Measurements from ENCODE around the gene ORAI3. TPM values are rescaled to one million over a fixed set of nuclear protein-coding genes. Genes with fewer than 3 reads are reported as not detected.

Gene ORAI3
- total and polyA plus RNA-seq, 2 donors from 2014 or later, result 23.1 to 32.3 TPM

- Histone ChIP-seq H3K4me1 (ENCODE audit: control insufficient read depth in 2 of 3, insufficient read depth in 2 of 3, low read depth in 1 of 3, low read length in 3 of 3) (peaks cover 0 to 11% (median 4%) of the 10 kb centered on the region in 3 donors), H3K9ac (ENCODE audit: low read length in 3 of 3) (no peak overlapping the region), H3K9me3 (ENCODE audit: control insufficient read depth in 2 of 3, insufficient read depth in 1 of 3, low read length in 3 of 3) (no peaks in the 10 kb centered on the region), H3K36me3 (ENCODE audit: control insufficient read depth in 2 of 3, insufficient read depth in 3 of 3, low read length in 3 of 3) (no peaks in the 10 kb centered on the region), H3K27ac (ENCODE audit: low read depth in 2 of 2, low read length in 2 of 2) (peak overlapping the region; percentile 43 to 76), H3K4me3 (ENCODE audit: low read length in 3 of 3) (no peak overlapping the region), H3K27me3 (ENCODE audit: control insufficient read depth, insufficient read depth, low read length) (no peaks in the 10 kb centered on the region)
- DNase-seq, result peak in 1 of 5 donors; percentile 60
- no peak for FAIRE-seq
- TF ChIP-seq CTCF (IDR thresholded peaks at IDR 0.05; ENCODE audit: borderline replicate concordance, extremely low read depth, insufficient read depth), result no peak
- intact Hi-C loops (cut with DNase I), result no loop called here
Observed at GRCh38 chr16:30903596-30903995, 45.3 kb upstream of the ORAI3 start.

DNA sequence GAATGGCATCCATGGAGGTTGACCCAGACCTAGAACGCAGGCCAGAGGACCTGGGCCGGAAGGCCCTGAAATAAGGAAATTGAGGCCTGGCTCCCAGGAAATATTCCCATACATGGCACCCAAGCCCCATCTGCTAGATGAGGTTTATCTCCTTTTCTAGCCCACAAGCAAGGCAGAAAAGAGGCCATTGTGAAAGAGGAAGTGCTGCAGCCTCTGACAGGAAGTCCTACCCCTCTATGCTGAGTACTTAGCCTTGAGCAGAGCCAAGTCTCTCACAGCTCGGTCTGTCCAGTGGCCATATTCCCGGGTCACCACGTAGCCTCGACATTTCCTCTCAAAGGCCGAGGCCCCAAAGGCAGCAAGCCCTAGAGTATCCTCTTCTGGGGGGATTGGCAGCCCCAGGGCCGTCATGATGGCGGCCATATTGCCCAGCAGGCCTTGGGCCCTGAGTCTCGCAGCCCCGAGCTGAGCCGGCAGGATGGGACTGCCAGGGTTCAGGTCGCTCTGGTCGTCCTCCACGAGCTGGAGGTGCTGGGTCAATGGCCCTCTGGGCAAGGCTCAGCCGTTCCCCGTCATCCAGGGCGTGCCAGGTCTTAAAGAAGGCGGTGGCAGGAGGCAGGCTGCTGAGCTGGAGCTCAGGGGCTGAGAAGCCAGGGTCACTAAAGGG lies 44.6 kb upstream of the ORAI3 start:
- TF ChIP-seq CTCF (IDR thresholded peaks at IDR 0.05; ENCODE audit: borderline replicate concordance, extremely low read depth, insufficient read depth), result no peak
- Histone ChIP-seq H3K4me3 (ENCODE audit: low read length in 3 of 3) (no peak overlapping the region), H3K36me3 (ENCODE audit: control insufficient read depth in 2 of 3, insufficient read depth in 3 of 3, low read length in 3 of 3) (no peaks in the 10 kb centered on the region), H3K4me1 (ENCODE audit: control insufficient read depth in 2 of 3, insufficient read depth in 2 of 3, low read depth in 1 of 3, low read length in 3 of 3) (peaks cover 0 to 11% (median 4%) of the 10 kb centered on the region in 3 donors), H3K27me3 (ENCODE audit: control insufficient read depth, insufficient read depth, low read length) (no peaks in the 10 kb centered on the region), H3K9ac (ENCODE audit: low read length in 3 of 3) (no peak overlapping the region), H3K9me3 (ENCODE audit: control insufficient read depth in 2 of 3, insufficient read depth in 1 of 3, low read length in 3 of 3) (no peaks in the 10 kb centered on the region), H3K27ac (ENCODE audit: low read depth in 2 of 2, low read length in 2 of 2) (peak overlapping the region; percentile 43 to 76)
- intact Hi-C loops (cut with DNase I), result no loop called here
- DNase-seq (no peak), FAIRE-seq (no peak)

DNA sequence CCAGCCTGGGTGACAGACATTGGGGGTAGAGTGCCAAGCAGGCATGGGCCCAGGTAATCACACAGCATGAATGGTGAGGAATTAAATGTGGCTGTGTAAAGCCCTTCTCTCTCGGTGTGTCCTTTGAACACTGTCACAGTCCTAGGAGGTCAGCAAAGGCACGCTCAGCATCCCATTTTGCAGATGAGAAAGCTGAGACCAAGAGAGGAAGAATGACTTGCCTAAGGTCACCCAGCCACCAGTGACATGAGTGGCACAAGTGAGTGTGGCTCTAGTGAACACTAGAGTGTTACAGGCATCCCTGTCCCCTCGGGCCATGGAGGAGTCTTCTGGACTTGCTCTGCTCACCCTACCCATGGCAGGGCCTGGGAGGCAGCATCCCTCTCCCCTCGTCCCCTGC lies 41.8 kb upstream of the ORAI3 start:
- no peak overlapping the region for H3K9ac ChIP-seq (ENCODE audit: low read length in 3 of 3)
- no peaks in the 10 kb centered on the region for H3K27me3 ChIP-seq (ENCODE audit: control insufficient read depth, insufficient read depth, low read length)
- no peaks in the 10 kb centered on the region for H3K9me3 ChIP-seq (ENCODE audit: control insufficient read depth in 2 of 3, insufficient read depth in 1 of 3, low read length in 3 of 3)
- H3K27ac ChIP-seq (ENCODE audit: low read depth in 2 of 2, low read length in 2 of 2), result no peak overlapping the region
- no peak overlapping the region for H3K4me3 ChIP-seq (ENCODE audit: low read length in 3 of 3)
- intact Hi-C loops (cut with DNase I), result no loop called here
- FAIRE-seq (no peak), DNase-seq (no peak)
- peaks cover 0 to 9% (median 4%) of the 10 kb centered on the region in 3 donors for H3K4me1 ChIP-seq (ENCODE audit: control insufficient read depth in 2 of 3, insufficient read depth in 2 of 3, low read depth in 1 of 3, low read length in 3 of 3)
- no peaks in the 10 kb centered on the region for H3K36me3 ChIP-seq (ENCODE audit: control insufficient read depth in 2 of 3, insufficient read depth in 3 of 3, low read length in 3 of 3)
- TF ChIP-seq CTCF (IDR thresholded peaks at IDR 0.05; ENCODE audit: borderline replicate concordance, extremely low read depth, insufficient read depth), result no peak

Measured in kidney (tissue), 14 donors.